NB4 (cell line): ENCODE data around the gene XXYLT1.

ENCODE experiments used
- POLR2A ChIP-seq: IDR thresholded peaks from 2 replicates; pipeline ENCODE4 v1.6.1; 2011; ENCODE audit warnings: mild to moderate bottlenecking; ENCODE audit not compliant: insufficient read length; ENCODE audit errors: extremely low read depth
- TF ChIP-seq, protein P1 (sequence below): IDR thresholded peaks from 2 replicates; pipeline ENCODE4 v1.6.1; 2011; ENCODE audit warnings: low read depth, low read length

GRCh38 chr3:195042743-195043606 lies 228.0 kb downstream of the XXYLT1 start:
- TF ChIP-seq, protein P1, sequence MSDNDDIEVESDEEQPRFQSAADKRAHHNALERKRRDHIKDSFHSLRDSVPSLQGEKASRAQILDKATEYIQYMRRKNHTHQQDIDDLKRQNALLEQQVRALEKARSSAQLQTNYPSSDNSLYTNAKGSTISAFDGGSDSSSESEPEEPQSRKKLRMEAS: no peak
- no peak for TF ChIP-seq POLR2A
